D721Med (cell line): Measurements from ENCODE around the gene BCAR1.
"Not testable (repeated sequence)": the region's sequence is repeated elsewhere in the genome, so short reads cannot be mapped to it uniquely, and the experiment has no call there.

ENCODE experiments used
- DNase-seq: peaks from one replicate; pipeline ENCODE4 v3.0.0; 2011; ENCODE audit warnings: low spot score; ENCODE audit not compliant: insufficient read length
- FAIRE-seq: peaks from 2 replicates; lab custom pipeline; 2011; peaks lifted over from hg19 to GRCh38; lab: Jason Lieb, UNC
- CTCF ChIP-seq: IDR thresholded peaks from 2 replicates; pipeline ENCODE4 v1.5.1; 2012; ENCODE audit warnings: mild to moderate bottlenecking, control low read depth; ENCODE audit not compliant: insufficient read depth; ENCODE audit errors: missing control alignments

The BCAR1 gene

GRCh38 chr16:75241412-75241811 is 10.0 kb downstream of the BCAR1 start:
- DNase-seq (no peak), FAIRE-seq (no peak)
- no peak for TF ChIP-seq CTCF

- not testable (repeated sequence) for DNase-seq, FAIRE-seq
These were observed 10.8 kb downstream of the BCAR1 start for GRCh38 chr16:75240633-75241032.

GRCh38 chr16:75239542-75240122 is 11.8 kb downstream of the BCAR1 start:
- DNase-seq (no peak), FAIRE-seq (no peak)
- no peak for TF ChIP-seq CTCF

- FAIRE-seq (no peak), DNase-seq (no peak)
- no peak for TF ChIP-seq CTCF
These were observed 12.4 kb downstream of the BCAR1 start for GRCh38 chr16:75238853-75239541.

- DNase-seq, result no peak
These were observed 13.1 kb downstream of the BCAR1 start for GRCh38 chr16:75238132-75238852.

GRCh38 chr16:75237398-75238131 is 13.9 kb downstream of the BCAR1 start:
- FAIRE-seq, result no peak
- TF ChIP-seq CTCF, result no peak
- DNase-seq, result no peak

More at GRCh38 chr16:75238132-75238852, 13.1 kb downstream of the BCAR1 start:
- TF ChIP-seq CTCF, result no peak
- FAIRE-seq, result no peak

GRCh38 chr16:75236736-75237397 is 14.6 kb downstream of the BCAR1 start:
- no peak for TF ChIP-seq CTCF
- no peak for FAIRE-seq

More at GRCh38 chr16:75236736-75237397, 14.6 kb downstream of the BCAR1 start:
- DNase-seq, result no peak
